AG04449 (cell line): ENCODE measurements around the gene KRTAP5-6.

Experiments used
- CTCF ChIA-PET: fragments of 350-600 bp; formaldehyde crosslinking; extraction: SDS; loops from one replicate; lab custom pipeline; 2021; ENCODE audit warnings: antibody characterized with exemption; lab: Yijun Ruan, JAX
- POLR2A ChIA-PET: fragments of 400-600, 350-600 bp; formaldehyde crosslinking; extraction: SDS; loops from one replicate; lab custom pipeline; 2020; ENCODE audit warnings: antibody characterized with exemption, inconsistent platforms; lab: Yijun Ruan, JAX
- DNase-seq: peaks from one replicate; pipeline ENCODE4 v3.0.0-alpha.2; 2010; ENCODE audit warnings: low read depth, low spot score
- H3K4me3 ChIP-seq: 2 replicates; pipeline ENCODE4 v1.5.1; 2011; ENCODE audit warnings: low read depth, mild to moderate bottlenecking, control low read depth, low read length
- CTCF ChIP-seq: IDR thresholded peaks from one replicate; pipeline ENCODE4 v1.5.1; 2011; ENCODE audit warnings: mild to moderate bottlenecking, moderate library complexity, low read length, control low read depth, inconsistent platforms; ENCODE audit not compliant: insufficient read depth; ENCODE audit errors: missing control alignments

KRTAP5-6 gene

DNA sequence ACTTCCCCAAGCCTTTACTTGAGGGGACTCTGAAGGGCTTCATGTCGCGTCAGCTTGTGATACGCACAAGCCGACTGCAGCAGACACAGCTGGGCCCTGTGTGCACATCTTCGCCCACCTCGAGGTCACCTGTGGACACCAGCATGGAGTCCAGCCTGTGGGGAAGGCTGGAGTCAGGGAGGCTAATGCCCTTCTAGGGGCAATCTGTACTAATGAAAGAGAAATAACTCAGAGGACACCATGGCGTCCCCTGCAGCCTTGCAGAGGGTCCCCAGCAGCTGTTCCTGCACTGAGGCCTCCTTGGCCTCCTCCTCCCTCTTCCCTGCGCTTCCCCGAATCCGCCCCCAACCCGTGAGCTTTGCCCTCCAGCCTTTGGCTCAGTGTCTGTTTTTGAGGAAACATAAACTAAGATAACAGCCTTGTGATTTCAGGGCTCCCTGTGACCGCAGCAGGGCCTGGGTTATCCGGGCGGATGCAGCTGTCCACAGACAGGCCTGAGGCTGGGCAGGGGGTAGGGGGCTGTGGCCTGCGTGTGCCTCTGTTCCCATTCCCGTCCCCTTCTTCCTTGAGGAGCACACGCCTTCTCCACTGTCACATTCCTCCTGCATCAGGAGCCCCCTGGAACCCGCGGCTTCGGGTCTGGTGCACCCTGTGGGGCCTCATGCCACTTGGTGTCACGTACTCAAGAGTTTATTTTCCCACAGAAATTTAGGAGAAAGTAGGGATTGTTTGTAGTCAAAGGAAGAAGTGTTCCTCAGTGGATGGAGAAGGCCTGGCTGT, 42.4 kb upstream of the KRTAP5-6 start:
- H3K4me3 ChIP-seq, result no peak overlapping the region
- POLR2A ChIA-PET, result no interaction called here
- no peak for TF ChIP-seq CTCF
- CTCF ChIA-PET, result interaction anchor here (1.0 to 11.1 kb wide), 10 partner anchors 14 to 499 kb away, joined by 4 to 230 read pairs (median 100); partner anchors contain the start of genes KRTAP5-5, SYT8 and TNNI2
- no peak for DNase-seq

DNA sequence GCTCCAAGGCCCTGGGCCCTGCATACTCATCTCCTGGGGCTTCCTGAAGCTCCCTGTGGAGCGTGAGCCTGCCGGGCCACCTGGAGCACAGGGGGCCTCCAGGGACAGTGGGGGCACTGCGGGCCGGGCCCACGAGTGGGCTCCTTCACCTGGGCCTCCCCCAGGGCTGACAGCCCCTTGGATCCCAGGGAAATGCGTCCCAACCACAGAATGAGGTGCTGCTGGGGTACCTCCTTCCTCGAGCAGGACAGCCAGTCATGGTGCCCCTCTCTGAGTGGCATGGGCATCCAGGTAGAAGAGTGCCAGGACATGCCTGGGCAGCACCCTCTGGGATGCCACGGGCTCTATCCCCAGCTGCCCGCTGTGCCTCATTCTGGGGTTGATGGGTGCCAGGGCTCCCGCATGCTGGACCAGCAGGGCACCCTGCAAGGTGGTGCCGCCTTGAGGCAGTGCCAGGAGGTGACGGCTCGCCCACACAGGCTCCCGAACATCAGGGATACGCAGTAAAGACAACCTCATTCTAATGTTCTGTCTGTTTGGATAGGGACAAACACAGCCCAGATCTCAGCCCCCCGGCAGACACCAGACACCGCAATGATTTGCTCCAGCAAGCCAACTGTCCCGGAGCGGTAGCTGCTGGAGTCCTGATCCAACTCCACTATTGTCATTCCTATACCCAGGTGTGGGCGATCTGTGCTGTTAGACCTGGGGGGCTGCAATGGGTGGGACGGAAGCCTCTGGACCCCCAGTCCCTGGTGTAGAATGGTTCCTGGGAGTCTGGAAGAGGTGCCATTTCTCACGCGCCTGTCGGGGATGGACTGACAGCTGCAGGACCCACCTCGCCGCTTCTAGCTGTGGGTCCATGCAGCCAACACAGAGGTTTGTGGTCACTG, 41.6 kb upstream of the KRTAP5-6 start:
- no peak overlapping the region for H3K4me3 ChIP-seq
- CTCF ChIA-PET, result interaction anchor here (3.1 to 11.1 kb wide), 8 partner anchors 15 to 498 kb away, joined by 30 to 230 read pairs (median 116); partner anchors contain the start of genes KRTAP5-5 and SYT8
- POLR2A ChIA-PET, result no interaction called here
- DNase-seq, result no peak
- no peak for TF ChIP-seq CTCF

DNA sequence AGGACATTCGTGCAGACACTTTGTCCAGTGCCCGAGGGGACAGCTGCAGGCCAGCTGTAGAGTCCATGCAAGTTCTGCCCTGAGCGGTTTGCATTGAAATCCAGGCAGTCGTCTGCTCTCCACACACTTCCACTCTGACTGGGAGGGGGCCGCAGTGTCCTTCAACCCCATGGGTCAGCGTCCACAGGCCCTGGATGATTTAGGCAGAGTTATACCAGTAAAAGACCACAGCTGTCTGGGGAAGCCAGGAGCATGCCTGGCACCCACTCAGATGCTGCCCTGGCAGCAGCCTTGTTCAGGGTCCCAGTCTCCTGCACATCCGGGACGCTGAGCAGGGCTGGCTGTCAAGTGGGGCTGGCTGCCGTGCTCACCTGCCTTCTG, 40.9 kb upstream of the KRTAP5-6 start:
- POLR2A ChIA-PET, result no interaction called here
- DNase-seq, result no peak
- TF ChIP-seq CTCF, result no peak
- CTCF ChIA-PET, result interaction anchor here (6.9 to 11.1 kb wide), 4 partner anchors 15 to 497 kb away, joined by 112 to 230 read pairs (median 132); no protein-coding TSS in a partner anchor
- no peak overlapping the region for H3K4me3 ChIP-seq

DNA sequence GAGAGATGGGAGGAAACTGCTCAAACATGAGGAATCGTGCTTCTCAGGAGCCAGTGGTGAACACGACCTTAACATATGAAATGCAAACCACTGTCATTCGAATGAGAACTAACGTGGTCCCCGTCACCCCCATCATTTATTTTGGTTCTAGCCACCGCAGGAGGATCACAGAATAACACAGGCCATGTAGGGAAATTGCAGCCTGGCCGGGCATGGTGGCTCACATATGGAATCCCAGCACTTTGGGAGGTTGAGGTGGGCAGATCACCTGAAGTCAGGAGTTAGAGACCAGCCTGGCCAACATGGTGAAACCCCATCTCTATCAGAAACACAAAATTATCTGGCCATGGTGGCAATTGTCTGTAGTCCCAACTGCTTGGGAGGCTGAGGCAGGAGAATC, 40.3 kb upstream of the KRTAP5-6 start:
- H3K4me3 ChIP-seq, result no peak overlapping the region
- no peak for TF ChIP-seq CTCF
- POLR2A ChIA-PET, result no interaction called here
- CTCF ChIA-PET, result interaction anchor here (6.9 kb wide), 1 partner anchor 36 kb away, joined by 112 read pairs; no protein-coding TSS in a partner anchor
- no peak for DNase-seq

GRCh38 chr11:1659506-1659905, 37.5 kb upstream of the KRTAP5-6 start:
- no peak for TF ChIP-seq CTCF
- H3K4me3 ChIP-seq, result no peak overlapping the region
- ChIA-PET POLR2A (no interaction called here), CTCF (no interaction called here)
- DNase-seq, result no peak
